HCT116 (cell line): ENCODE measurements around the gene RNASE1. TPM values are rescaled to one million over a fixed set of nuclear protein-coding genes. Genes with fewer than 3 reads are reported as not detected.

ENCODE experiments used
- ATAC-seq: fragments of 200-7000 bp; cut with Tn5 transposase; 2 replicates; pipeline ENCODE4 v1.9.1; 2020; ENCODE audit warnings: mild to moderate bottlenecking, moderate library complexity
- BruUV-seq: library from RNA; stranded (reverse); fragments of 400-500 nt; replicated peaks from 2 replicates; lab custom pipeline; 2021; lab: Mats Ljungman, UMichigan
- CTCF ChIA-PET: fragments of 300-600 bp; sonication (Branson Sonifier 250); formaldehyde crosslinking; loops from one replicate; lab custom pipeline; 2021; ENCODE audit warnings: antibody characterized with exemption; lab: Charles Lee
- POLR2A ChIA-PET: fragments of 300-600, 350-600 bp; sonication (Branson Sonifier 250); formaldehyde crosslinking; loops from one replicate; lab custom pipeline; 2021; ENCODE audit warnings: antibody characterized with exemption; lab: Charles Lee
- RAD21 ChIA-PET, 2 experiments: fragments of 300-600 bp; sonication (Branson Sonifier 250); formaldehyde crosslinking; loops; one replicate each; lab custom pipeline; 2023; ENCODE audit warnings: low total read pairs in 2 of 2; ENCODE audit not compliant: uncharacterized antibody in 2 of 2, unreplicated experiment in 2 of 2, low non-redundant PET in 1 of 2; lab: Charles Lee
- DNase-seq: peaks from one replicate; pipeline ENCODE4 v3.0.0-alpha.2; 2010; ENCODE audit warnings: low read depth, low spot score
- H2AFZ ChIP-seq: fragments of 200-600 bp; shearing (Covaris generic), sonication (generic); 2 replicates; pipeline ENCODE4 v1.6.1; 2017; ENCODE audit warnings: low read depth, mixed run types, mixed read lengths, antibody characterized with exemption, low read length; ENCODE audit not compliant: poor library complexity, severe bottlenecking
- H3K27ac ChIP-seq: 2 replicates; pipeline ENCODE4 v1.5.1; 2012; ENCODE audit warnings: low read depth, low read length
- H3K27me3 ChIP-seq: fragments of 200-600 bp; sonication (generic); 2 replicates; pipeline ENCODE4 v1.6.1; 2016; ENCODE audit warnings: mixed run types, low read length, mixed read lengths; ENCODE audit not compliant: insufficient read depth
- H3K36me3 ChIP-seq, 2 experiments: fragments of 200-500 bp in 1 of 2; fragments of 200-600 bp in 1 of 2; sonication (Bioruptor generic) in 1 of 2; sonication (generic) in 1 of 2; 2 replicates each; pipeline versions ENCODE4 v1.5.1 to v1.6.1; 2014 to 2016; ENCODE audit warnings: low read length in 2 of 2, inconsistent platforms in 1 of 2, mixed read lengths in 1 of 2, mixed run types in 1 of 2; ENCODE audit not compliant: insufficient read depth in 2 of 2, control insufficient read depth in 1 of 2
- H3K4me1 ChIP-seq, 2 experiments: fragments of 200-600 bp in 1 of 2; sonication (generic) in 1 of 2; 2 replicates each; pipeline versions ENCODE4 v1.5.1 to v1.6.1; 2012 to 2017; ENCODE audit warnings: low read length in 2 of 2, inconsistent platforms in 1 of 2, mild to moderate bottlenecking in 1 of 2, mixed read lengths in 1 of 2, mixed run types in 1 of 2, moderate library complexity in 1 of 2; ENCODE audit not compliant: insufficient read depth in 2 of 2, control insufficient read depth in 1 of 2
- H3K4me2 ChIP-seq: fragments of 200-600 bp; sonication (generic); 2 replicates; pipeline ENCODE4 v1.6.1; 2017; ENCODE audit warnings: mixed run types, low read length, mixed read lengths
- H3K4me3 ChIP-seq, 2 experiments: fragments of 200-600 bp in 1 of 2; sonication (generic) in 1 of 2; replicated peaks in 1 of 2; 2 replicates each; pipeline ENCODE4 v1.5.1; 2011 to 2016; ENCODE audit warnings: low read length in 2 of 2, control low read depth in 1 of 2, low read depth in 1 of 2, mild to moderate bottlenecking in 1 of 2, mixed read lengths in 1 of 2, mixed run types in 1 of 2
- H3K79me2 ChIP-seq: fragments of 200-600 bp; sonication (generic); 2 replicates; pipeline ENCODE4 v1.6.1; 2017; ENCODE audit warnings: mild to moderate bottlenecking, mixed run types, low read length, moderate library complexity, mixed read lengths; ENCODE audit not compliant: insufficient read depth
- H3K9ac ChIP-seq: fragments of 200-600 bp; sonication (generic); 2 replicates; pipeline ENCODE4 v1.6.1; 2016; ENCODE audit warnings: low read length, mixed read lengths
- H3K9me2 ChIP-seq: fragments of 200-600 bp; sonication (generic), shearing (Covaris generic); 2 replicates; pipeline ENCODE4 v1.6.1; 2017; ENCODE audit warnings: mixed run types, mild to moderate bottlenecking, moderate library complexity; ENCODE audit not compliant: insufficient read depth
- H3K9me3 ChIP-seq, 2 experiments: fragments of 200-500 bp in 1 of 2; fragments of 200-600 bp in 1 of 2; sonication (Bioruptor generic) in 1 of 2; sonication (generic) in 1 of 2; 2 replicates each; pipeline ENCODE4 v1.6.1; 2014 to 2017; ENCODE audit warnings: low read length in 2 of 2, mixed read lengths in 2 of 2, inconsistent platforms in 1 of 2, low read depth in 1 of 2, mild to moderate bottlenecking in 1 of 2, mixed run types in 1 of 2, moderate library complexity in 1 of 2; ENCODE audit not compliant: control insufficient read depth in 1 of 2, insufficient read depth in 1 of 2
- H4K20me1 ChIP-seq: fragments of 200-600 bp; sonication (generic), shearing (Covaris generic); 2 replicates; pipeline ENCODE4 v1.6.1; 2017; ENCODE audit warnings: mixed run types, mild to moderate bottlenecking, moderate library complexity; ENCODE audit not compliant: insufficient read depth
- ATF3 ChIP-seq: IDR thresholded peaks from 2 replicates; pipeline ENCODE4 v1.6.1; 2012
- CTCF ChIP-seq, 3 experiments: fragments of 200-600 bp in 1 of 3; sonication (generic) in 1 of 3; IDR thresholded peaks in 2 of 3; conservative IDR thresholded peaks in 1 of 3; 2 replicates each; pipeline ENCODE4 v1.5.1; 2012 to 2017; ENCODE audit warnings: low read depth in 2 of 3, low read length in 2 of 3, antibody characterized with exemption in 1 of 3, borderline replicate concordance in 1 of 3, control low read depth in 1 of 3, mild to moderate bottlenecking in 1 of 3, mixed read lengths in 1 of 3, mixed run types in 1 of 3, moderate library complexity in 1 of 3; ENCODE audit not compliant: insufficient read depth in 1 of 3
- TCF7L2 ChIP-seq: IDR thresholded peaks from 2 replicates; pipeline ENCODE4 v1.7.0; 2011; ENCODE audit warnings: borderline replicate concordance, inconsistent platforms; ENCODE audit not compliant: insufficient read depth, insufficient read length; ENCODE audit errors: extremely low read depth
- ZFX ChIP-seq: fragments of 450-650 bp; IDR thresholded peaks from 2 replicates; pipeline ENCODE4 v1.6.1; 2017
- intact Hi-C: fragments of 100-400 bp; cut with micrococcal nuclease; formaldehyde crosslinking; loops from 2 replicates; pipeline ENCODE4 v1.10.0; 2022
- total RNA-seq: library from RNA; stranded (reverse); gene quantifications from one replicate; pipeline ENCODE4 v1.2.1, GENCODE V29; 2021; ENCODE audit not compliant: unreplicated experiment

The RNASE1 gene
- total RNA-seq, 1 experiment from 2014 or later: 3.3 TPM

- TF ChIP-seq TCF7L2: no peak
These were observed 28.3 kb downstream of the RNASE1 start (continued) for GRCh38 chr14:20774258-20774824.

- Histone ChIP-seq H3K9me3 (no peaks in the 10 kb centered on the region), H2AFZ (no peak overlapping the region), H3K4me3 (no peak overlapping the region), H3K9ac (no peak overlapping the region), H3K4me2 (no peak overlapping the region), H3K79me2 (no peaks in the 10 kb centered on the region), H3K27ac (no peak overlapping the region), H3K9me2 (no peaks in the 10 kb centered on the region), H3K27me3 (peaks cover 10% of the 10 kb centered on the region; the same call in 1 of the 2 replicates), H3K4me1 (no peaks in the 10 kb centered on the region), H3K36me3 (no peaks in the 10 kb centered on the region), H4K20me1 (no peaks in the 10 kb centered on the region)
- BruUV-seq: no TSS peak
- ATAC-seq (no peak), DNase-seq (no peak)
- ChIA-PET POLR2A (no interaction called here), RAD21 (no interaction called here), CTCF (no interaction called here)
- intact Hi-C loops: no loop called here
- no peak for TF ChIP-seq CTCF (IDR thresholded peaks at IDR 0.05 in 2 of 3, conservative IDR thresholded peaks at IDR 0.05 in 1 of 3; ENCODE audit: borderline replicate concordance in 1 of 3, insufficient read depth in 1 of 3, low read depth in 2 of 3, low read length in 2 of 3)
These were observed 30.0 kb downstream of the RNASE1 start for GRCh38 chr14:20772650-20773049.

- no peak overlapping the region for H3K27ac ChIP-seq
- H3K9me2 ChIP-seq: no peaks in the 10 kb centered on the region
- no peak overlapping the region for H2AFZ ChIP-seq
- ATAC-seq (no peak), DNase-seq (no peak)
- no peak overlapping the region for H3K4me2 ChIP-seq
- no peak overlapping the region for H3K9ac ChIP-seq
- H3K27me3 ChIP-seq: peaks cover 1% of the 10 kb centered on the region; the same call in 1 of the 2 replicates
- ChIA-PET RAD21 (no interaction called here), POLR2A (no interaction called here), CTCF (no interaction called here)
- TF ChIP-seq CTCF (IDR thresholded peaks at IDR 0.05 in 2 of 3, conservative IDR thresholded peaks at IDR 0.05 in 1 of 3; ENCODE audit: borderline replicate concordance in 1 of 3, insufficient read depth in 1 of 3, low read depth in 2 of 3, low read length in 2 of 3): no peak
- no peak for TF ChIP-seq ATF3
- no peak for TF ChIP-seq ZFX
- H3K4me1 ChIP-seq: no peaks in the 10 kb centered on the region
- H3K36me3 ChIP-seq: no peaks in the 10 kb centered on the region
- no peaks in the 10 kb centered on the region for H3K9me3 ChIP-seq
- BruUV-seq: no TSS peak
- H3K79me2 ChIP-seq: no peaks in the 10 kb centered on the region
- H3K4me3 ChIP-seq: no peak overlapping the region
- no peaks in the 10 kb centered on the region for H4K20me1 ChIP-seq
- intact Hi-C loops: no loop called here
These were observed 33.2 kb downstream of the RNASE1 start for GRCh38 chr14:20769421-20769820.
